Embryonic facial prominence (tissue), 1 donor: ENCODE measurements around the gene DBN1.
"Not testable (repeated sequence)": the region's sequence is repeated elsewhere in the genome, so short reads cannot be mapped to it uniquely, and the experiment has no call there.

Experiments
- DNase-seq: peaks from one replicate; pipeline ENCODE4 v3.0.0-alpha.2; 2016; ENCODE audit errors: extremely low spot score

DBN1 gene

GRCh38 chr5:177490992-177491391, 17.6 kb upstream of the DBN1 start:
- DNase-seq: no peak

GRCh38 chr5:177490311-177490991, 17.0 kb upstream of the DBN1 start:
- no peak for DNase-seq

GRCh38 chr5:177489119-177489716, 15.8 kb upstream of the DBN1 start:
- no peak for DNase-seq

GRCh38 chr5:177487975-177488374, 14.5 kb upstream of the DBN1 start:
- no peak for DNase-seq

GRCh38 chr5:177487144-177487543, 13.7 kb upstream of the DBN1 start:
- no peak for DNase-seq

- no peak for DNase-seq
These were observed 12.8 kb upstream of the DBN1 start for GRCh38 chr5:177486256-177486655.

GRCh38 chr5:177485753-177486152, 12.3 kb upstream of the DBN1 start:
- DNase-seq: not testable (repeated sequence)

GRCh38 chr5:177484902-177485549, 11.6 kb upstream of the DBN1 start:
- DNase-seq: no peak

- DNase-seq: no peak
These were observed 10.8 kb upstream of the DBN1 start for GRCh38 chr5:177483994-177484901.

- no peak for DNase-seq
These were observed 9.6 kb upstream of the DBN1 start for GRCh38 chr5:177483042-177483441.

GRCh38 chr5:177482359-177482795, 8.9 kb upstream of the DBN1 start:
- no peak for DNase-seq

GRCh38 chr5:177479774-177480173, 6.3 kb upstream of the DBN1 start:
- DNase-seq: no peak

- no peak for DNase-seq
These were observed 5.5 kb upstream of the DBN1 start for GRCh38 chr5:177478711-177479646.

- DNase-seq: no peak
These were observed 4.5 kb upstream of the DBN1 start for GRCh38 chr5:177477701-177478477.

- DNase-seq: no peak
These were observed 3.2 kb upstream of the DBN1 start for GRCh38 chr5:177476531-177477233.

GRCh38 chr5:177475563-177476427, 2.4 kb upstream of the DBN1 start:
- no peak for DNase-seq

GRCh38 chr5:177474846-177475562, 1.6 kb upstream of the DBN1 start:
- DNase-seq: no peak

GRCh38 chr5:177474002-177474476, 605 bp upstream of the DBN1 start:
- DNase-seq: no peak
